ENCODE measurements around the gene SH3RF3. TPM values are rescaled to one million over a fixed set of nuclear protein-coding genes. Genes with fewer than 3 reads are reported as not detected.

SH3RF3 gene
- total and polyA plus RNA-seq, 2 of the 13 experiments (the other 11 are each of a cell fraction or from before 2014, with no cell fraction given): 0.04 TPM; not detected in 1

DNA sequence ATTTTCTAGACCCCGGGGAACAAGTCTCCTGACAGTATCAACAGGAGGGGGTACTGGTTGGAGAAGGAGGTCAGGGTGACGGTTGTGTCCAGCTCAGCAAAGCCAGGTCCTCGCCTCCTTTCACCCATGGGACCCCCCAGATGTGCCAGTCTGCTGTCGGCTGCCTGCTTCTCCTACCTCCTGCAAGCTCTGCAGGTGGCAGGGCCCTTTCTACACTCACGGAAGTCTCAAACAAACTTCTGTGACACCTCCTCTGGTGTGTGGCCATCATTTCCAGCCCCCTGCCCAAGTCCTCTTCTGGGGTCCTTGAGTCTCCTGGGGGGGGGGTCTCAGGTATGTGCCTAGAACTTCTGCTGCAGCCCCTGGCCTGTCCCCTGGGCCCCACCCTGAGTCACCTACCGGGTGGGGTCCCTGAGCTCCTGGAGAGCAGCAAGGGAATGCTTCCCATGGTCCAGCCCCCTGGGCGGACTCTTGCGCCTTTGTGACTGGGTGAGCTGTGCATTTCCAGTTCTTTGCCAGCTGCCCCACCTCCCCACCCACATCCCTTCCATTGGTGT is 12.8 kb downstream of the SH3RF3 start (continued):
- TF ChIP-seq, protein P1, sequence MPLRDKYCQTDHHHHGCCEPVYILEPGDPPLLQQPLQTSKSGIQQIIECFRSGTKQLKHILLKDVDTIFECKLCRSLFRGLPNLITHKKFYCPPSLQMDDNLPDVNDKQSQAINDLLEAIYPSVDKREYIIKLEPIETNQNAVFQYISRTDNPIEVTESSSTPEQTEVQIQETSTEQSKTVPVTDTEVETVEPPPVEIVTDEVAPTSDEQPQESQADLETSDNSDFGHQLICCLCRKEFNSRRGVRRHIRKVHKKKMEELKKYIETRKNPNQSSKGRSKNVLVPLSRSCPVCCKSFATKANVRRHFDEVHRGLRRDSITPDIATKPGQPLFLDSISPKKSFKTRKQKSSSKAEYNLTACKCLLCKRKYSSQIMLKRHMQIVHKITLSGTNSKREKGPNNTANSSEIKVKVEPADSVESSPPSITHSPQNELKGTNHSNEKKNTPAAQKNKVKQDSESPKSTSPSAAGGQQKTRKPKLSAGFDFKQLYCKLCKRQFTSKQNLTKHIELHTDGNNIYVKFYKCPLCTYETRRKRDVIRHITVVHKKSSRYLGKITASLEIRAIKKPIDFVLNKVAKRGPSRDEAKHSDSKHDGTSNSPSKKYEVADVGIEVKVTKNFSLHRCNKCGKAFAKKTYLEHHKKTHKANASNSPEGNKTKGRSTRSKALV (CRISPR knock-in tag; IDR thresholded peaks at IDR 0.05): no peak
- no peak for TF ChIP-seq ZMYM4 (CRISPR knock-in tag; IDR thresholded peaks at IDR 0.05)
- no peak for TF ChIP-seq RXRA (CRISPR knock-in tag; IDR thresholded peaks at IDR 0.05)
- TF ChIP-seq KDM2A (CRISPR knock-in tag; IDR thresholded peaks at IDR 0.05; ENCODE audit: borderline replicate concordance, low read depth): no peak

DNA sequence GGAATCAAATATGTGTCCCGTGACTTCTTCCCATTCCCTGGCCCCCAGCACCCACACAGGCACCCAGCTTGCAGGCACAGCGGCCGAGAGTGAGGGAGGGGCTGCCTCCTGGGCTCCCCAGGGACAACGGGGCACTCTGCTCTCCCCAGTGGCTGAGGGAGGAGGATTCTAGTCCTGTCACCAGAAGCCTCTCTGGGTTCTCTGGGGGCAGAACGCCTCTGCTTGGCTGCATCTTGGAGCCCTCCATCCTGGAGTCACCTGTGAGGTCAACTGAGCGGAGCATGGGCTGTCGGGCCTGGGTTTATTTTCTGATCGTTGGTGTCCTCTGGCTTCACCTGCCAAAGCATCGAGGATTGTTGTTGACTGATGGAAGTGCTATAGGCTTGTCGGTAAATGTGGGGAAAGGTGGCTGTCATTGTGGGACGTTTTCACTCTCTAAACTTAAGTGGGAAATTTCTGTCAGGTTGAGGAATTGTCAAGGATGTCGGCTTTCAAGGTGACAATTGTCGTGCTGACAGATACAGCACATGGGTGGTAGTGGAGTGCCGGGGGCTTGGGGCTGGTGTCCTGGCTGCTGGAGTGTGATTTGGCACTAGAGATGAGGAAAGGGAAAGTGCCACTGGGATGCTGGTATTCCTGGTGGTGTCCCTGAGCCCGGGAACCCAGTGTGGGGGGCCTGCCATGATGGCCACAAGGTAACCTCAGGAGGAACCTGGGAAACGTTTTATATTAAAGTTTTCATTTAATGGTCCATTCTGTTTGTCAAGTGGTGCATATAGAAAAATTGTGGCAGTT is 13.6 kb downstream of the SH3RF3 start:
- no peak overlapping the region for H3K27ac ChIP-seq (ENCODE audit: extremely low read length, insufficient read depth, low read length)
- FAIRE-seq (no peak), DNase-seq (ENCODE audit: low spot score) (no peak), ATAC-seq (no peak)
- intact Hi-C loops (cut with micrococcal nuclease; ENCODE audit: unreplicated experiment): no loop called here
- CTCF ChIA-PET (ENCODE audit: low intra/inter-chr PET ratio, low total read pairs): no interaction called here
- no peaks in the 10 kb centered on the region for H3K79me2 ChIP-seq (ENCODE audit: insufficient read depth, low read length)
- WGBS (ENCODE audit: low lambda C conversion rate): 41% methylated on average over 15 of the region's 16 CpGs
- H3K4me3 ChIP-seq (replicated peaks in 1 of 3; ENCODE audit: insufficient read depth in 1 of 3, low read depth in 2 of 3, low read length in 3 of 3): no peak overlapping the region
- H3K27me3 ChIP-seq (ENCODE audit: control insufficient read depth in 1 of 2, insufficient read depth in 2 of 2, low read length in 2 of 2): peaks cover 0 to 1% of the 10 kb centered on the region in 2 experiments; a peak in 2 of 5 replicates
- no peaks in the 10 kb centered on the region for H3K9me3 ChIP-seq (ENCODE audit: low read length)
- H2AFZ ChIP-seq (ENCODE audit: low read length): no peak overlapping the region
- H3K4me1 ChIP-seq (ENCODE audit: insufficient read depth, low read length): no peaks in the 10 kb centered on the region
- no peak for TF ChIP-seq TBX3 (IDR thresholded peaks at IDR 0.05; ENCODE audit: borderline replicate concordance)
- TF ChIP-seq ZNF274 (CRISPR knock-in tag; IDR thresholded peaks at IDR 0.05): no peak
- no peak overlapping the region for H3K9ac ChIP-seq (ENCODE audit: insufficient read depth, low read depth, low read length)
- POLR2A ChIA-PET: no interaction called here
- in situ Hi-C loops (cut with HindIII; ENCODE audit: extremely low pct_ligation_motif_present, low pct_unique_long_range_greater_than_20kb): no loop called here
- H4K20me1 ChIP-seq (ENCODE audit: insufficient read depth, low read length): no peaks in the 10 kb centered on the region; the same call in 1 of the 2 replicates
- no peaks in the 10 kb centered on the region for H3K36me3 ChIP-seq (replicated peaks in 1 of 2; ENCODE audit: control insufficient read depth in 1 of 2, insufficient read depth in 2 of 2, low read length in 2 of 2)
- no TSS peak for BruUV-seq (replicated peaks)
- no peak overlapping the region for H3K4me2 ChIP-seq (ENCODE audit: low read depth, low read length)
